AG04449 (cell line): ENCODE measurements around the gene SLC2A9.

Experiments used
- CTCF ChIA-PET: fragments of 350-600 bp; formaldehyde crosslinking; extraction: SDS; loops from one replicate; lab custom pipeline; 2021; ENCODE audit warnings: antibody characterized with exemption; lab: Yijun Ruan, JAX
- POLR2A ChIA-PET: fragments of 400-600, 350-600 bp; formaldehyde crosslinking; extraction: SDS; loops from one replicate; lab custom pipeline; 2020; ENCODE audit warnings: antibody characterized with exemption, inconsistent platforms; lab: Yijun Ruan, JAX
- DNase-seq: peaks from one replicate; pipeline ENCODE4 v3.0.0-alpha.2; 2010; ENCODE audit warnings: low read depth, low spot score
- H3K4me3 ChIP-seq: 2 replicates; pipeline ENCODE4 v1.5.1; 2011; ENCODE audit warnings: low read depth, mild to moderate bottlenecking, control low read depth, low read length
- TF ChIP-seq, protein P1 (sequence below): IDR thresholded peaks from one replicate; pipeline ENCODE4 v1.5.1; 2011; ENCODE audit warnings: mild to moderate bottlenecking, moderate library complexity, low read length, control low read depth, inconsistent platforms; ENCODE audit not compliant: insufficient read depth; ENCODE audit errors: missing control alignments

SLC2A9 gene

DNA sequence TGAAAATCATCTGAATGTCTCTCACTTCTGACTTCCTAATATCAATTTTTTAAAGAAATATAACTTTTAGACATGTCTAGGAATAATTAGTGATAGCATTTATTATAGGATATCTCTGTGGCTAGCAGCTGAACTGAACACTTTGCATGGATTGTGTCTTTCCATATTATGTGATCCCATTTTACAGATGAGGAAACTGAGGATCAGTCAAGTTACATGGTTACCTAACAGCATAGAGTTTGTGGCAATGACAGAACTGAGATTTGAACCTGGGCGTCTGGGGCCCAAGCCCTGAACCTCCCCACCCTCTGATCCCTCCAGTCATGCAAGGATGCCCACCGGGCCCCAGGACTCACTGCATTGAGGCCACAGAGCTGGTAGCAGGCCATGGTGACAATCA is 101.3 kb downstream of the SLC2A9 start:
- ChIA-PET POLR2A (no interaction called here), CTCF (no interaction called here)

DNA sequence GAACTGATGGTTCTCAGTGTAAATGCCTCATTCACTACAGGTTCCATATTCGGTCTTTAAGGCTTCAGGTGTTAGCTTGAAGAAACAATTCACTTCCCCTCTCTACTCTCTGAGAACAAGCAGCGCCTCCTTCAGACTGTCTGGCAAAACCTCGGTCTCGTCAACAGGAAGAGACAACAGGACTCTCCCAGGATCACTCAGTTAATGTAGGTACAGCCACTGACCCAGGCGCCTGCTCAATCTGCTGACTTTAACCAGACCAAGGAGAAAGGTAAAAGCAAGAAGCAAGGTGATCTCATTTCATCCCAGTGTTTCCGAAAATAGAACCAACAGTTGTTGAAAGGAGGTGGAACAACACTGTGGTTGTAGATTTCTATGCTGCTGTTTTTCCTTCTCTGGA is 102.2 kb downstream of the SLC2A9 start:
- POLR2A ChIA-PET = no interaction called here
- no peak overlapping the region for H3K4me3 ChIP-seq
- CTCF ChIA-PET = no interaction called here
- DNase-seq = no peak
- TF ChIP-seq, protein P1, sequence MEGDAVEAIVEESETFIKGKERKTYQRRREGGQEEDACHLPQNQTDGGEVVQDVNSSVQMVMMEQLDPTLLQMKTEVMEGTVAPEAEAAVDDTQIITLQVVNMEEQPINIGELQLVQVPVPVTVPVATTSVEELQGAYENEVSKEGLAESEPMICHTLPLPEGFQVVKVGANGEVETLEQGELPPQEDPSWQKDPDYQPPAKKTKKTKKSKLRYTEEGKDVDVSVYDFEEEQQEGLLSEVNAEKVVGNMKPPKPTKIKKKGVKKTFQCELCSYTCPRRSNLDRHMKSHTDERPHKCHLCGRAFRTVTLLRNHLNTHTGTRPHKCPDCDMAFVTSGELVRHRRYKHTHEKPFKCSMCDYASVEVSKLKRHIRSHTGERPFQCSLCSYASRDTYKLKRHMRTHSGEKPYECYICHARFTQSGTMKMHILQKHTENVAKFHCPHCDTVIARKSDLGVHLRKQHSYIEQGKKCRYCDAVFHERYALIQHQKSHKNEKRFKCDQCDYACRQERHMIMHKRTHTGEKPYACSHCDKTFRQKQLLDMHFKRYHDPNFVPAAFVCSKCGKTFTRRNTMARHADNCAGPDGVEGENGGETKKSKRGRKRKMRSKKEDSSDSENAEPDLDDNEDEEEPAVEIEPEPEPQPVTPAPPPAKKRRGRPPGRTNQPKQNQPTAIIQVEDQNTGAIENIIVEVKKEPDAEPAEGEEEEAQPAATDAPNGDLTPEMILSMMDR = no peak

More for the DNA sequence above, 101.3 kb downstream of the SLC2A9 start:
- TF ChIP-seq, protein P1 = no peak
- H3K4me3 ChIP-seq = no peak overlapping the region
- DNase-seq = no peak

DNA sequence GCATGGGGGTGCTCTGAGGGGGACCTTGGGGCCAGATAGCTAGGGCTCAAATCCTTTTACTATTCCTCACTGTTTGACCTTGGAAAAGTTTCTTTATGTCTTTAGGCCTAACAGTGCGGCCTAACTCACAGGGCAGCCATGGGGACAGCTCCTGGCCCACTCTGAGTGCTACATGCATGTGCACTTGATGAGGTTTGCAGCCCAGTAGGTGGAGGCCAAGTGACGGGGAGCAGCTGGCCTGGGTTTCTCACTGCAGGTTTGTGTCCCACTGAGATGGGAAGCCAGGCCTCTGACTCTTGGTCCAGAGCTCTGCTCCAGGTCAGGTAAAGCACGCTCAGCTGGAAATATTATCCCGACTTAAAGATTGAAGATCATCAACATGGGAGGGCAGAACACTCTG is 102.8 kb downstream of the SLC2A9 start:
- no peak overlapping the region for H3K4me3 ChIP-seq
- CTCF ChIA-PET = no interaction called here
- POLR2A ChIA-PET = no interaction called here
- DNase-seq = no peak
- TF ChIP-seq, protein P1 = no peak

DNA sequence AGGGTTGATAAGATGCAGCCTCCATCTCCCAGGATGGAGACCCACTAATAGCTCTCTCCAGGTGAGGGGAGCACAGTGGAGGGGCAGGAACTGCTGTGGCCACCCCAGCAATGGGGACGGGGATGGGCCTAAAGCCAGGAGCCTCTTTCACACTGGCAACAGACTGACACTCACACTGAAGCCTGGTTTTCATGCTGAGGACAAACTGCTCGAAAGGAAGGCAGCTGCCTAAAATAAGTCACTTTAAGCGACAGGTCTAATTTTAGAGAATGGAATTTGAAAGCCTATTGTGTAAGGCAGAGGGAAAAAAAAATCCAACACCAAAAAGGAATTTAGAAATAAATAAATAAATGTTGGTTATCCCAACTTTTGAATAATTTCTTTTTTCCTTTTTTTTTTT is 104.4 kb downstream of the SLC2A9 start:
- no peak for DNase-seq
- CTCF ChIA-PET = no interaction called here
- TF ChIP-seq, protein P1 = no peak
- H3K4me3 ChIP-seq = no peak overlapping the region
- POLR2A ChIA-PET = no interaction called here

DNA sequence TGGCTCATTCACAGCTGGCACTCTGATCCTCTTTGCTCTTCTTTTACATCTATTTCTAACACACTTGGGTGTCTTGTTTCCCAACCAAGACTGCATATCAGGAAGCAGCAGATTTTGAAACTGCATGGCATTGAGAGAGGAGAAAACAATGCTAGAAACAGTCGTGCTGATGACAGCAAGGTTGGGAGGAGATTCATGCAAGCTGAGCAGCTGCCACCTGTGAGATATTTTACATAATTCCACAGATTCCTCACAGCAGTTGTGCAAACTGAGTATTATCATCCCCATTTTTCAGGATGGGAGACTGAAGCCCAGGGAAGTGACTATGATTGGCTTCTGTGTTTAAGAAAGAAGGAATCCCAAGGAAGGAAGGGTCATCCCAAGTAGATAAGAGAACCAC is 105.0 kb downstream of the SLC2A9 start:
- TF ChIP-seq, protein P1 = no peak
- DNase-seq = no peak
- ChIA-PET CTCF (no interaction called here), POLR2A (no interaction called here)
- H3K4me3 ChIP-seq = no peak overlapping the region

DNA sequence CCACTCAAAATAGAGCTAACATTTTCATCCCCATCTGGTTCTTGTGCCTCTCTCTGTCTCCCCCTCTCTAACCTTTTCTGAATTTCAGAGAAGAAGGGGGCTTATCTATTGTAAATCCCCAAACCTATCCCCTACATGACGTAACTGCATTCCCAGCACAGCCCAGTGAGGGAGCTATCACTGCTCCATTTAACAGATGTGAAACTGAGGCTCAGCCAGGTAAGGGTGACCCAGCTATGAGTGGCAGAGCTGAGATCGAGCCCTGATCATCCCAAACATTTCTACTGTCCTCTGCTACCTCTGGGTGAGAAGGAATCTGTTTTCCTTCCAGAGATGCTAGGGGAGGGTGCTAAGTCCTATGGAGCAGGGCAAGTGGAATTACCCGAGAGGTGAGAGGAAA is 107.5 kb downstream of the SLC2A9 start:
- DNase-seq = no peak
- ChIA-PET CTCF (no interaction called here), POLR2A (no interaction called here)
- TF ChIP-seq, protein P1 = no peak
- no peak overlapping the region for H3K4me3 ChIP-seq

DNA sequence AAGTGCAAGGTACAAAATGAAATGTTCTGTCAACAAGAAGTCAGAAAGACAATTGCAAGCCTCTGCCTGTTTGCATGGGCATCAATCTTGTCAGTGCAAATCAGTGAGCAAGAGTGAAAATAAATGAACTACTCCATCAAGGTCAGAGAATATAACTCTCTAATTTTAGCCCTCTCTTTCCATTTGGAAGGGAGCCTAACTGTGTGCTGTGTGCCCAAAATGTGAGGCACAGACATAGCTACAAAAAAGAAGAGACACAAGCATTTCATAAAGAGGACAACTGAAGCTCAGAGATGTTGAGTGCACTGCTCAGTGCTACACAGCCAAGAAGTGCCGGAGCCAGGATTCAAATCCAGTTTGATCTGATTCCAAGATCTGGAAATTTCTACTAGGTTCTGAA is 114.3 kb downstream of the SLC2A9 start:
- ChIA-PET CTCF (no interaction called here), POLR2A (no interaction called here)
- no peak overlapping the region for H3K4me3 ChIP-seq
- DNase-seq = no peak
- TF ChIP-seq, protein P1 = no peak
